HFFc6 (cell line): ENCODE data around the gene SEMA4D. TPM values are rescaled to one million over a fixed set of nuclear protein-coding genes. Genes with fewer than 3 reads are reported as not detected.

ENCODE experiments used
- DNase-seq: peaks from one replicate; pipeline ENCODE4 v3.0.0-alpha.2; 2018
- H3K27ac Mint-ChIP-seq: 2 replicates; pipeline ENCODE4 v1.8.0; 2020; ENCODE audit warnings: mild to moderate bottlenecking, mixed read lengths
- H3K27me3 Mint-ChIP-seq: 2 replicates; pipeline ENCODE4 v1.8.0; 2021; ENCODE audit warnings: mild to moderate bottlenecking, moderate library complexity, mixed read lengths; ENCODE audit not compliant: insufficient read depth
- H3K36me3 Mint-ChIP-seq: 2 replicates; pipeline ENCODE4 v1.8.0; 2021; ENCODE audit warnings: low read depth, mixed read lengths
- H3K4me1 Mint-ChIP-seq: 2 replicates; pipeline ENCODE4 v1.8.0; 2020; ENCODE audit warnings: low read depth, mixed read lengths
- H3K4me3 Mint-ChIP-seq: 2 replicates; pipeline ENCODE4 v1.8.0; 2020; ENCODE audit warnings: mild to moderate bottlenecking, moderate library complexity, mixed read lengths
- H3K9me3 Mint-ChIP-seq: 2 replicates; pipeline ENCODE4 v1.8.0; 2020; ENCODE audit warnings: mild to moderate bottlenecking, mixed read lengths
- total RNA-seq, 6 experiments: library from RNA; stranded (reverse); fragmentation: NEBNext Ultra II Directional; extraction: Animal tissue kit (Norgen Biotek cat#: 25700); gene quantifications; 2 replicates in 1 of 6; 3 replicates in 5 of 6; pipeline ENCODE4 v1.2.3, GENCODE V29; 2021
- TF ChIP-seq, protein P1 (sequence below): fragments of 200-600 bp; sonication (generic); IDR thresholded peaks from 2 replicates; pipeline ENCODE4 v1.5.0; 2021; ENCODE audit warnings: antibody characterized with exemption, mild to moderate bottlenecking

The SEMA4D gene
- total RNA-seq, 6 experiments from 2014 or later, result not detected

DNA sequence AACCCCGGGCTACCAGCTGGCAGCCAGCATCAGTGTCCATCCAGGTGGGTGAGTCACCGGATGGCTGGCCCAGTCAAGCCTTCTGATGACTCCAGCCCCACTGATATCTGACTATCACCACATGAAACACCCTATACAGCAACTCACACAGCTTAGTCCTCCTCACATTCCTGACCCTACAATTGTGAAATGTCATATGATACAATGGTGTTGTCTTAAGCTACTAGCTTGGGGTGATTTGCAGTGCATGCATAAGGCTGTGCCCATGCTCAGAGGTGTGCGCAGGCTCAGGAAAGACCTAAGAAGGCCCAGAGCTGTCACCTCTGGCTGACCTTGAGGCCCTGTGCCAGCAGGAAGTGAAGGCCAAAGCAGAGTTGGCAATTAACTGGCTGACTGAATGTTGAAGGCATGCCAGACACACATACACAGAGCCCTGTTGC lies 21.5 kb upstream of the SEMA4D start:
- peaks cover 4% of the 10 kb centered on the region for H3K9me3 Mint-ChIP-seq
- DNase-seq, result no peak

DNA sequence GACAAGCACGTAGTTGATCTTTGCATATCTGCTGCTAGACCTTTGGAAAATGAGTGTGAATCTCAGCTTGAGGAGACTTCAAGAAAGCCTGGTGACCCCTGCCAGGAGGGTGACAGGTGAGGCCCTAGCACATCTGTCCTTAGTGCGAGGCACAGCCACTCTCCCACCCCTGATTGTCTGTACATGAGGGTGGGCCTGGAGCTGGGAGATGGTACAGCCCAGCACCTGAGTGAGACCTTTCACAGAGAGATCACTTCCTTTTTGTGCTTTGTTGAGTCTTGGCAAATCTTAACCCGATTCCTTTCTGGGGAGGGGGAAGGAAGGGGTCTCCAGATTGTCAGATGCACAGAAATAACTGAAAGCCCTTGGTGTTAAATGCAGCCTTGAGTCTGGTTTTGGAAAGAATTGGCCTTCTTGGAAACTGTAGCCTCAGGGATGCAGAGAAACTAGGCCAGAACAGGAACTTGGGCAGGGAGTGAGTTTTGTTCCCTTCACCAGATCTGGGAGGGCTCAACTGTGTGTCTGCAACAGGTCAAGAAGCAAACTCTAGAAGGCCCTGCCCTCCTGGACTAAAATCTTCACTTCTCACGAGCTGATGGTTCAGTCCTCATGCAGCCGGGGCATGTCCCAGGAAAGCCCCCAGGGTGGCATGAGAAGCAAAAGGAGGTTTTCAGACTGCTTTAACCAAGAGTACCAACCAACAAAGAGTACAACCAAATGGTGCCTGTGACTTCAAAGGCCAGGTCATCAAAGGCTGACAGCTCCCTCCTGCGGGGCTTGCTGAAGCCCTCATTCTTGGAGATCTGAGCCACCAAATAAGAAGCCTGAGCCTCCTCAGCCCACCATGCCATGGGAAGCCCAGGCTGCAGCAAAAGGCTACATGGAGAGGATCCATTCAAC lies 20.8 kb upstream of the SEMA4D start:
- H3K36me3 Mint-ChIP-seq, result no peaks in the 10 kb centered on the region
- DNase-seq, result no peak
- TF ChIP-seq, protein P1, sequence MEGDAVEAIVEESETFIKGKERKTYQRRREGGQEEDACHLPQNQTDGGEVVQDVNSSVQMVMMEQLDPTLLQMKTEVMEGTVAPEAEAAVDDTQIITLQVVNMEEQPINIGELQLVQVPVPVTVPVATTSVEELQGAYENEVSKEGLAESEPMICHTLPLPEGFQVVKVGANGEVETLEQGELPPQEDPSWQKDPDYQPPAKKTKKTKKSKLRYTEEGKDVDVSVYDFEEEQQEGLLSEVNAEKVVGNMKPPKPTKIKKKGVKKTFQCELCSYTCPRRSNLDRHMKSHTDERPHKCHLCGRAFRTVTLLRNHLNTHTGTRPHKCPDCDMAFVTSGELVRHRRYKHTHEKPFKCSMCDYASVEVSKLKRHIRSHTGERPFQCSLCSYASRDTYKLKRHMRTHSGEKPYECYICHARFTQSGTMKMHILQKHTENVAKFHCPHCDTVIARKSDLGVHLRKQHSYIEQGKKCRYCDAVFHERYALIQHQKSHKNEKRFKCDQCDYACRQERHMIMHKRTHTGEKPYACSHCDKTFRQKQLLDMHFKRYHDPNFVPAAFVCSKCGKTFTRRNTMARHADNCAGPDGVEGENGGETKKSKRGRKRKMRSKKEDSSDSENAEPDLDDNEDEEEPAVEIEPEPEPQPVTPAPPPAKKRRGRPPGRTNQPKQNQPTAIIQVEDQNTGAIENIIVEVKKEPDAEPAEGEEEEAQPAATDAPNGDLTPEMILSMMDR, result no peak
- H3K27ac Mint-ChIP-seq, result no peak overlapping the region
- H3K4me1 Mint-ChIP-seq, result no peaks in the 10 kb centered on the region
- peaks cover 12% of the 10 kb centered on the region for H3K27me3 Mint-ChIP-seq
- peaks cover 4% of the 10 kb centered on the region; the same call in 1 of the 2 replicates for H3K9me3 Mint-ChIP-seq
- H3K4me3 Mint-ChIP-seq, result no peak overlapping the region

More for the DNA sequence above, 21.5 kb upstream of the SEMA4D start:
- H3K4me1 Mint-ChIP-seq, result no peaks in the 10 kb centered on the region
- peaks cover 12% of the 10 kb centered on the region for H3K27me3 Mint-ChIP-seq
- no peak overlapping the region for H3K4me3 Mint-ChIP-seq
- no peak overlapping the region for H3K27ac Mint-ChIP-seq
- no peaks in the 10 kb centered on the region for H3K36me3 Mint-ChIP-seq
- TF ChIP-seq, protein P1, result no peak

DNA sequence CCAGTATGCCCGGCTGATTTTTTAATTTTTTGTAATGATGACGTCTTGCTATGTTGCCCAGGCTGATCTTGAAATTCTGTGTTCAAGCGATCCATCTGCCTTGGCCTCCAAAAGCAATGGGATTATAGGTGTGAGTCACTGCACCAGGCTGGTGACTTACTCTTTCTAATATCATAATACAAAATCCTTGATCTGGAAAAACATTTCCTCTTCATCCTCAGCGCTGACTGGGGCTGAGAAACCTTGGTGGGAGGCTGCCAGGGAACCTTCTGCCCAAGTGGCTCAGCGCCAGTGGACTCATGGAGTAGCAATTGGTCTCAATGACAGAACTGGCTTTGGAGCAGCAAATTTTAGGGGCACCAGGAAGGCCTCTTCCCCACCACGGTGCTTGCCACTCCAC lies 17.5 kb upstream of the SEMA4D start:
- Mint-ChIP-seq H3K4me3 (no peak overlapping the region), H3K36me3 (no peaks in the 10 kb centered on the region), H3K27ac (no peak overlapping the region), H3K4me1 (no peaks in the 10 kb centered on the region), H3K9me3 (peaks cover 6% of the 10 kb centered on the region; the same call in 1 of the 2 replicates), H3K27me3 (peaks cover 17% of the 10 kb centered on the region)
- TF ChIP-seq, protein P1, result no peak
- DNase-seq, result no peak

DNA sequence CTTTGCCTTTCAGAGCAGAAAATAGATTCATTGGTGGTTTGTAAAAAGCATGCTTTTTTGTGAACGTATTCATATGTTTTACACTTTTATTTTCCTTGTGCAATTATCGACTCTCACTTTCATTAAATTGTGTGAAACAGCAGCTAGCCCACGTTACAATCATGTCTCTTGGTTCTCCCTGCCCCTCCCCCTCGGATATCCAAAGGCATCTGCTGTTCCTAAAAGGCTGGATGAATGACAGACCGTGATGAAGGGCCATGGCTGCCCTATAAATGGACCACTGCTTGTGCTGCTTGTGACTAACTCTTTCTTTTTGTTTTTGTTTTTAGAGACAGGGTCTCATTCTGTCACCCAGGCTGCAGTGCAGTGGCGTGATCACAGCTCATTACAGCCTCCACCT lies 17.0 kb upstream of the SEMA4D start:
- Mint-ChIP-seq H3K36me3 (no peaks in the 10 kb centered on the region), H3K4me1 (no peaks in the 10 kb centered on the region), H3K27ac (no peak overlapping the region), H3K27me3 (peaks cover 17% of the 10 kb centered on the region), H3K9me3 (peaks cover 7% of the 10 kb centered on the region; the same call in 1 of the 2 replicates), H3K4me3 (no peak overlapping the region)
- no peak for DNase-seq
- TF ChIP-seq, protein P1, result no peak

GRCh38 chr9:89514337-89514736 lies 16.4 kb upstream of the SEMA4D start:
- TF ChIP-seq, protein P1, result no peak
- no peak overlapping the region for H3K4me3 Mint-ChIP-seq
- peaks cover 7% of the 10 kb centered on the region; the same call in 1 of the 2 replicates for H3K9me3 Mint-ChIP-seq
- no peaks in the 10 kb centered on the region for H3K36me3 Mint-ChIP-seq
- H3K4me1 Mint-ChIP-seq, result no peaks in the 10 kb centered on the region
- no peak for DNase-seq
- no peak overlapping the region for H3K27ac Mint-ChIP-seq
- H3K27me3 Mint-ChIP-seq, result peaks cover 14% of the 10 kb centered on the region
